ENCODE results near the gene LURAP1L.

Gene LURAP1L

GRCh38 chr9:12785941-12786340, 11.1 kb downstream of the LURAP1L start:
- no peak overlapping the region for H3K4me3 Mint-ChIP-seq
- ATAC-seq: no peak
- no peaks in the 10 kb centered on the region for H3K27me3 Mint-ChIP-seq
- no peak overlapping the region for H3K27ac Mint-ChIP-seq
- peaks cover 0 to 17% of the 10 kb centered on the region in 2 donors for H3K9me3 Mint-ChIP-seq
- no peaks in the 10 kb centered on the region for H3K4me1 Mint-ChIP-seq
- no peak for DNase-seq

- Mint-ChIP-seq H3K4me1 (no peaks in the 10 kb centered on the region), H3K27ac (no peak overlapping the region), H3K9me3 (peaks cover 0 to 5% of the 10 kb centered on the region in 2 donors), H3K4me3 (no peak overlapping the region), H3K27me3 (no peaks in the 10 kb centered on the region)
- ATAC-seq (no peak), DNase-seq (no peak)
Observed at GRCh38 chr9:12790001-12790400, 15.2 kb downstream of the LURAP1L start.

- Mint-ChIP-seq H3K27me3 (no peaks in the 10 kb centered on the region), H3K4me3 (no peak overlapping the region), H3K27ac (no peak overlapping the region), H3K4me1 (no peaks in the 10 kb centered on the region), H3K9me3 (peaks cover 0 to 9% of the 10 kb centered on the region in 2 donors)
- DNase-seq (no peak), ATAC-seq (no peak)
Observed at GRCh38 chr9:12790883-12791282, 16.1 kb downstream of the LURAP1L start.

- H3K27me3 Mint-ChIP-seq: no peaks in the 10 kb centered on the region
- H3K4me1 Mint-ChIP-seq: no peaks in the 10 kb centered on the region
- H3K9me3 Mint-ChIP-seq: peaks cover 0 to 9% of the 10 kb centered on the region in 2 donors
- ATAC-seq (no peak), DNase-seq (no peak)
- no peak overlapping the region for H3K4me3 Mint-ChIP-seq
- no peak overlapping the region for H3K27ac Mint-ChIP-seq
Observed at GRCh38 chr9:12794101-12794799, 19.4 kb downstream of the LURAP1L start.

GRCh38 chr9:12796601-12797000, 21.8 kb downstream of the LURAP1L start:
- Mint-ChIP-seq H3K27me3 (no peaks in the 10 kb centered on the region), H3K9me3 (peaks cover 0 to 9% of the 10 kb centered on the region in 2 donors), H3K27ac (no peak overlapping the region), H3K4me3 (no peak overlapping the region), H3K4me1 (no peaks in the 10 kb centered on the region)
- ATAC-seq (no peak), DNase-seq (no peak)

- ATAC-seq (no peak), DNase-seq (no peak)
- no peaks in the 10 kb centered on the region for H3K27me3 Mint-ChIP-seq
- H3K4me3 Mint-ChIP-seq: no peak overlapping the region
- H3K27ac Mint-ChIP-seq: no peak overlapping the region
- no peaks in the 10 kb centered on the region for H3K4me1 Mint-ChIP-seq
- H3K9me3 Mint-ChIP-seq: peaks cover under 1 to 9% of the 10 kb centered on the region in 2 donors
Observed at GRCh38 chr9:12797037-12797436, 22.2 kb downstream of the LURAP1L start.

- ATAC-seq (no peak), DNase-seq (no peak)
- H3K27me3 Mint-ChIP-seq: no peaks in the 10 kb centered on the region
- no peak overlapping the region for H3K4me3 Mint-ChIP-seq
- peaks cover 7 to 9% of the 10 kb centered on the region in 2 donors for H3K9me3 Mint-ChIP-seq
- H3K27ac Mint-ChIP-seq: no peak overlapping the region
- H3K4me1 Mint-ChIP-seq: no peaks in the 10 kb centered on the region
Observed at GRCh38 chr9:12798066-12798770, 23.4 kb downstream of the LURAP1L start.

GRCh38 chr9:12801187-12801586, 26.4 kb downstream of the LURAP1L start:
- Mint-ChIP-seq H3K27me3 (no peaks in the 10 kb centered on the region), H3K4me1 (no peaks in the 10 kb centered on the region), H3K4me3 (no peak overlapping the region), H3K27ac (no peak overlapping the region), H3K9me3 (peaks cover 0 to 14% of the 10 kb centered on the region in 2 donors)
- no peak for ATAC-seq
- no peak for DNase-seq

GRCh38 chr9:12801663-12802062, 26.8 kb downstream of the LURAP1L start:
- H3K27me3 Mint-ChIP-seq: no peaks in the 10 kb centered on the region
- DNase-seq (no peak), ATAC-seq (no peak)
- no peaks in the 10 kb centered on the region for H3K4me1 Mint-ChIP-seq
- H3K9me3 Mint-ChIP-seq: peaks cover 0 to 14% of the 10 kb centered on the region in 2 donors
- H3K27ac Mint-ChIP-seq: no peak overlapping the region
- no peak overlapping the region for H3K4me3 Mint-ChIP-seq

GRCh38 chr9:12802093-12802492, 27.3 kb downstream of the LURAP1L start:
- Mint-ChIP-seq H3K27me3 (no peaks in the 10 kb centered on the region), H3K9me3 (peaks cover 0 to 14% of the 10 kb centered on the region in 2 donors), H3K4me1 (no peaks in the 10 kb centered on the region), H3K4me3 (no peak overlapping the region), H3K27ac (no peak overlapping the region)
- DNase-seq (no peak), ATAC-seq (no peak)

- H3K4me3 Mint-ChIP-seq: no peak overlapping the region
- no peaks in the 10 kb centered on the region for H3K27me3 Mint-ChIP-seq
- ATAC-seq: no peak
- H3K9me3 Mint-ChIP-seq: peaks cover 0 to 16% of the 10 kb centered on the region in 2 donors
- no peak overlapping the region for H3K27ac Mint-ChIP-seq
- DNase-seq: no peak
- no peaks in the 10 kb centered on the region for H3K4me1 Mint-ChIP-seq
Observed at GRCh38 chr9:12808569-12808968, 33.7 kb downstream of the LURAP1L start.

GRCh38 chr9:12809720-12810119, 34.9 kb downstream of the LURAP1L start:
- Mint-ChIP-seq H3K27me3 (no peaks in the 10 kb centered on the region), H3K4me1 (no peaks in the 10 kb centered on the region), H3K27ac (no peak overlapping the region), H3K4me3 (no peak overlapping the region), H3K9me3 (peaks cover 0 to 16% of the 10 kb centered on the region in 2 donors)
- ATAC-seq: no peak
- DNase-seq: no peak

GRCh38 chr9:12811935-12812334, 37.1 kb downstream of the LURAP1L start:
- no peak overlapping the region for H3K4me3 Mint-ChIP-seq
- H3K9me3 Mint-ChIP-seq: peaks cover 0 to 16% of the 10 kb centered on the region in 2 donors
- DNase-seq (no peak), ATAC-seq (no peak)
- H3K27ac Mint-ChIP-seq: no peak overlapping the region
- H3K4me1 Mint-ChIP-seq: no peaks in the 10 kb centered on the region
- H3K27me3 Mint-ChIP-seq: no peaks in the 10 kb centered on the region

GRCh38 chr9:12812710-12813109, 37.9 kb downstream of the LURAP1L start:
- Mint-ChIP-seq H3K27me3 (no peaks in the 10 kb centered on the region), H3K27ac (no peak overlapping the region), H3K4me3 (no peak overlapping the region), H3K9me3 (peaks cover 4 to 20% of the 10 kb centered on the region in 2 donors), H3K4me1 (no peaks in the 10 kb centered on the region)
- no peak for DNase-seq
- ATAC-seq: no peak

- Mint-ChIP-seq H3K4me3 (no peak overlapping the region), H3K4me1 (no peaks in the 10 kb centered on the region), H3K27ac (no peak overlapping the region), H3K27me3 (no peaks in the 10 kb centered on the region), H3K9me3 (peaks cover 4 to 25% of the 10 kb centered on the region in 2 donors)
- DNase-seq (no peak), ATAC-seq (no peak)
Observed at GRCh38 chr9:12813533-12813932, 38.7 kb downstream of the LURAP1L start.

Measured in stimulated activated naive CD8-positive, alpha-beta T cell treated with anti-CD3 and anti-CD28 coated beads, Interleukin-15, amount 100 ng/mL, for 72 hours (primary cell).